ENCODE data around the gene NCOA1.

GRCh38 chr2:24720310-24720709 lies 229.3 kb downstream of the NCOA1 start:
- no peak for TF ChIP-seq CTCF (IDR thresholded peaks at IDR 0.05 in 2 of 3, conservative IDR thresholded peaks at IDR 0.05 in 1 of 3; ENCODE audit: control insufficient read depth in 2 of 3, extremely low read depth in 1 of 3, insufficient read depth in 1 of 3, low read depth in 3 of 3, low read length in 3 of 3)
- TF ChIP-seq BACH1 (IDR thresholded peaks at IDR 0.05; ENCODE audit: borderline replicate concordance): no peak; the same call in 1 of the 2 replicates
- peak; percentile 75 to 84 for TF ChIP-seq BHLHE40 (IDR thresholded peaks at IDR 0.05; ENCODE audit: borderline replicate concordance in 1 of 2, low read depth in 2 of 2, low read length in 1 of 2)
- no peak for TF ChIP-seq POLR2A (IDR thresholded peaks at IDR 0.05; ENCODE audit: low read depth, low read length)
- TF ChIP-seq BCL3 (IDR thresholded peaks at IDR 0.05; ENCODE audit: borderline replicate concordance, insufficient read depth, low read depth, low read length, poor library complexity, severe bottlenecking): no peak
- no peak for TF ChIP-seq EZH2 (IDR thresholded peaks at IDR 0.05; ENCODE audit: borderline replicate concordance, control insufficient read depth, low read depth, low read length)
- TF ChIP-seq REST (IDR thresholded peaks at IDR 0.05; ENCODE audit: low read depth, low read length): no peak
- no peak for TF ChIP-seq EP300 (IDR thresholded peaks at IDR 0.05; ENCODE audit: borderline replicate concordance in 1 of 2, control insufficient read depth in 1 of 2, low read depth in 2 of 2, low read length in 2 of 2)
- no peak for TF ChIP-seq HCFC1 (IDR thresholded peaks at IDR 0.05; ENCODE audit: low read length)

All from GM12878 (cell line).